Prostate gland (tissue), 2 donors: ENCODE data around the gene IMPACT. TPM values are rescaled to one million over a fixed set of nuclear protein-coding genes. Genes with fewer than 3 reads are reported as not detected.

Source experiments
- DNase-seq: peaks from one replicate; pipeline ENCODE4 v3.0.0-alpha.2; 2019; ENCODE audit warnings: low spot score
- H3K27ac ChIP-seq, 2 donors: fragments of 200-600 bp; sonication (generic); 2 replicates each; pipeline ENCODE4 v1.5.1; 2017 to 2019
- H3K27me3 ChIP-seq: fragments of 200-600 bp; sonication (generic); replicated peaks from 2 replicates; pipeline ENCODE4 v1.5.1; 2019; ENCODE audit not compliant: insufficient read depth
- H3K36me3 ChIP-seq, 2 donors: fragments of 200-600 bp; sonication (generic); 1 replicate in 1 of 2; 2 replicates in 1 of 2; pipeline versions ENCODE4 v1.5.1 to v1.8.1; 2017 to 2019
- H3K4me1 ChIP-seq: fragments of 200-600 bp; sonication (generic); replicated peaks from 2 replicates; pipeline ENCODE4 v1.5.1; 2019
- H3K4me3 ChIP-seq, 2 donors: fragments of 200-600 bp; sonication (generic); 2 replicates each; pipeline ENCODE4 v1.5.1; 2017 to 2019
- H3K9me3 ChIP-seq: fragments of 200-600 bp; sonication (generic); 2 replicates; pipeline ENCODE4 v1.5.1; 2017
- POLR2A ChIP-seq: fragments of 450-650 bp; IDR thresholded peaks from one replicate; pipeline ENCODE4 v1.6.1; 2016; ENCODE audit warnings: antibody characterized with exemption, mild to moderate bottlenecking
- POLR2AphosphoS5 ChIP-seq: sonication (generic); formaldehyde crosslinking; IDR thresholded peaks from one replicate; pipeline ENCODE4 v1.6.1; 2017; ENCODE audit warnings: antibody characterized with exemption
- WGBS: methylation state at CpG from one replicate; pipeline ENCODE4 v1.1.5; 2018; 5-methylcytosine and 5-hydroxymethylcytosine counted together
- intact Hi-C: fragments of 100-400 bp; cut with DNase I; formaldehyde crosslinking; loops from one replicate; pipeline ENCODE4 v1.14.2; 2022
- total RNA-seq, 2 donors: library from RNA; depleted of rRNA; stranded (reverse); fragments of >200 nt; gene quantifications; one replicate each; pipeline ENCODE4 v1.1.0, GENCODE V29; 2016
- TF ChIP-seq, protein P1 (sequence below), 4 experiments: fragments of 200-600 bp in 2 of 4; fragments of 450-650 bp in 2 of 4; sonication (generic) in 2 of 4; IDR thresholded peaks; 1 replicate in 3 of 4; 2 replicates in 1 of 4; pipeline ENCODE4 v1.5.1; 2016 to 2019; ENCODE audit warnings: antibody characterized with exemption in 4 of 4, mild to moderate bottlenecking in 2 of 4, moderate library complexity in 2 of 4

The IMPACT gene
- total RNA-seq, 2 donors from 2014 or later, result 24.8 to 46.7 TPM

DNA sequence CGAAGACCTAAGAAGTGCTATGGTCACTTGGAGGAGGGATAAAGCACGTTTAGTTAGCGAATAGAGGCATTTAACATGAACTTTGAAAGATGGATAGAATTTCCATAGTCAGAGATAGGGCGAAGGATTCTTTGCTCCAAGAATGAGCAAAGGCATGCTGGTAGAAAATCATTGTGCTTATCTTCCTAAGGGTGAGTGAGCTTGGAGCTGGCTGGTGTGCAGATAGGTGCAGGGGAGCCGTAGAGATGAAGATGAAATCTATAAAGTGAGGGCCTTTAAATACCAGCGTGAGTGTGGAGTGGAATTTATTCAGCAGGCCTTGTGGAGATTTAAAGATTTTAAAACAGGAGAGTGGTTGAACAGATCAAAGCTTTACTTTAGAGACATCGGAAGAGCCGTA lies 35.5 kb downstream of the IMPACT start:
- intact Hi-C loops, result no loop called here
- H3K27ac ChIP-seq, result no peak overlapping the region
- 85% methylated on average over 8 of the region's 8 CpGs for WGBS
- H3K4me3 ChIP-seq, result no peak overlapping the region
- no peaks in the 10 kb centered on the region for H3K4me1 ChIP-seq
- no peaks in the 10 kb centered on the region for H3K36me3 ChIP-seq
- no peaks in the 10 kb centered on the region for H3K9me3 ChIP-seq
- TF ChIP-seq POLR2AphosphoS5 (no peak), POLR2A (no peak)
- TF ChIP-seq, protein P1, sequence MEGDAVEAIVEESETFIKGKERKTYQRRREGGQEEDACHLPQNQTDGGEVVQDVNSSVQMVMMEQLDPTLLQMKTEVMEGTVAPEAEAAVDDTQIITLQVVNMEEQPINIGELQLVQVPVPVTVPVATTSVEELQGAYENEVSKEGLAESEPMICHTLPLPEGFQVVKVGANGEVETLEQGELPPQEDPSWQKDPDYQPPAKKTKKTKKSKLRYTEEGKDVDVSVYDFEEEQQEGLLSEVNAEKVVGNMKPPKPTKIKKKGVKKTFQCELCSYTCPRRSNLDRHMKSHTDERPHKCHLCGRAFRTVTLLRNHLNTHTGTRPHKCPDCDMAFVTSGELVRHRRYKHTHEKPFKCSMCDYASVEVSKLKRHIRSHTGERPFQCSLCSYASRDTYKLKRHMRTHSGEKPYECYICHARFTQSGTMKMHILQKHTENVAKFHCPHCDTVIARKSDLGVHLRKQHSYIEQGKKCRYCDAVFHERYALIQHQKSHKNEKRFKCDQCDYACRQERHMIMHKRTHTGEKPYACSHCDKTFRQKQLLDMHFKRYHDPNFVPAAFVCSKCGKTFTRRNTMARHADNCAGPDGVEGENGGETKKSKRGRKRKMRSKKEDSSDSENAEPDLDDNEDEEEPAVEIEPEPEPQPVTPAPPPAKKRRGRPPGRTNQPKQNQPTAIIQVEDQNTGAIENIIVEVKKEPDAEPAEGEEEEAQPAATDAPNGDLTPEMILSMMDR (IDR thresholded peaks at IDR 0.05), result no peak
- DNase-seq, result no peak
- no peaks in the 10 kb centered on the region for H3K27me3 ChIP-seq

DNA sequence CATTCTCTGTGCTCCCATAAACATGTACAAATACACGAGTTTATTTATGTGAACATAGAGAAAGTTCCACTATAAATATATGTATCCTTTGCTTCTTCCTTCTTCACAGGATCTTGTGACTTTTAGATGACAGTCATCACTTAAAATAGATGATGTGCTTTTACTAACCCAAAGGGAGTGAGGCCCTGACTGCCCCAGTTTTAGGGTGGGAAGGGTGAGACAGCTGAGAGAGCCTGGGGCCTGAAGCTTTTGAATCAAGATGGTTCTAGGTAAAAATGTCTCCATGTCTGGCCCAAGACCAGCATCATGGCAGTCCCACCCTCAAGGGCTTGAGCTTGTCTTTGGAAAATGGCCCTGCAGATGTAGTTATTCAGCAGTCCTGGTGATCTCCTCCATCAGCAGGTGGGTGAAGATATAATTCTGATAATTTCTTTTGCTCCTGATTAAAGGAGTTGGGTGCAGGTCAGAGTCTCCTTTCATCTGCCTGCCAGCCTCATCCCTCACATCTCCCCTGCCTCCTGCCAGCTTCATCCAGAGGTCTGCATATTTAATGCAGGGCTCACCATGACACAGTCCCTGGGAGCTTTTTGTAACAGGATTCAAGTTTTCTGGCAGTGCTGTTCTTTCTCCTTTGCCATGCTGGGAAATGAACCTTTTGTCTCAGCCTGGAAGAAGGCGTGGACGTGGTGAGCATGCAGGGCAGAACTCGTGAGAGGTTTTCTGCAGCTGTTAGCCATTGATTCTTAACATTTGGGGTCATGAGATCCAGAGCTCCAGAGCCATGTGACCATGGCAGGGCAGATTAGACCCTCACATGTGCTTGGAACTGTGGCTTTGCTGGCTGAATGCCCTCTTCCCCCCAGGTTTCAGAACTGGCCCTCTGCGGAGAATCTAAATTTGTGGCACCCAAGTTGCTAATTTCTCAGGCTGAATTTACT lies 36.6 kb downstream of the IMPACT start:
- no peak overlapping the region for H3K4me3 ChIP-seq
- no peaks in the 10 kb centered on the region for H3K4me1 ChIP-seq
- no peak overlapping the region for H3K27ac ChIP-seq
- 65% methylated on average over 5 of the region's 5 CpGs for WGBS
- H3K9me3 ChIP-seq, result no peaks in the 10 kb centered on the region
- H3K36me3 ChIP-seq, result no peaks in the 10 kb centered on the region
- intact Hi-C loops, result no loop called here
- TF ChIP-seq POLR2AphosphoS5 (no peak), POLR2A (no peak)
- TF ChIP-seq, protein P1 (IDR thresholded peaks at IDR 0.05), result no peak
- H3K27me3 ChIP-seq, result no peaks in the 10 kb centered on the region
- DNase-seq, result no peak

DNA sequence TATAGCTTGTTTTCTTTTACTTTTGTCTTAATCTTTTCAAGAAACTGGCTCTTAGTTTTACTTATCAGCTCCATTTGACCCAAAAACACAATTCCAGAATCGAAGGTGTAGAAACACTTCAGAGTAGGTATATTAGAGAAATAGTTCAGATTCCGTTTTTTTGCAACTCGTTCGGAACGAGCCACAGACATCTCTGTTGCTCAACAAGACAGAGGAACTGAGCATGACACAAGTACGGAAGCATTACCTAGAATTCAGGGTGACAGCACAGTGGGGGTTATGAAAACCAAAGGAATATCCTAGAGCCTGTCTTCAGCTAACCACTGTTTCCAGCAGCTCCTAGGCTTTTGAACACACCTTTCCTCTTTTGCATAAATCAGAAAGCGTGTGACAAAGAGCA lies 39.0 kb downstream of the IMPACT start:
- WGBS, result 85% methylated on average over 7 of the region's 7 CpGs
- TF ChIP-seq, protein P1 (IDR thresholded peaks at IDR 0.05), result no peak
- TF ChIP-seq POLR2AphosphoS5 (no peak), POLR2A (no peak)
- H3K4me1 ChIP-seq, result no peaks in the 10 kb centered on the region
- H3K27ac ChIP-seq, result no peak overlapping the region
- no peaks in the 10 kb centered on the region for H3K36me3 ChIP-seq
- intact Hi-C loops, result no loop called here
- no peaks in the 10 kb centered on the region for H3K9me3 ChIP-seq
- H3K27me3 ChIP-seq, result no peaks in the 10 kb centered on the region
- no peak for DNase-seq
- no peak overlapping the region for H3K4me3 ChIP-seq

DNA sequence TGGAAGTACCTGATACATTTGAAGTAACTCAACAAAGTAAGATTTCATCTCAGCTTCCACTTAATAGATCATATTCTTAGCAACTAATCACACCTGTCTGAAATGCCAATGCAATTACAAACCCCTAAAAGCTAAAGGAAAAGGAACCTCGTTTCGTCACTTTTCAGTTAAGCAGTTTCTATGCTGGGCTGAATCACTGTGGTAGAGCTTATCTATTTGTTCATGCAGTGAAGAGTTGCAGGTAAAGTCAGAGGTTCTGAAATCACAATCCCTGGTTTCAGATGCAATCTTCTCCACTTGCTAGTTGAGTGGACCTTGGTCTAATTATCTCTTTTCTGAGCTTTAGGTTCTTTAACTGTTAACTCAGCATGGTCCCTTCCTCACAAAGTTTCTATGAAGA lies 40.3 kb downstream of the IMPACT start:
- no peaks in the 10 kb centered on the region for H3K9me3 ChIP-seq
- TF ChIP-seq, protein P1 (IDR thresholded peaks at IDR 0.05), result no peak
- TF ChIP-seq POLR2AphosphoS5, result no peak
- no peak for TF ChIP-seq POLR2A
- H3K36me3 ChIP-seq, result no peaks in the 10 kb centered on the region
- H3K27me3 ChIP-seq, result no peaks in the 10 kb centered on the region
- H3K27ac ChIP-seq, result no peak overlapping the region
- no peaks in the 10 kb centered on the region for H3K4me1 ChIP-seq
- intact Hi-C loops, result no loop called here
- 72% methylated on average over 2 of the region's 2 CpGs for WGBS
- no peak for DNase-seq
- no peak overlapping the region for H3K4me3 ChIP-seq
